OCI-LY1 (cell line): ENCODE results near the gene SMIM9.

Experiments
- H2AFZ ChIP-seq: fragments of 200-600 bp; sonication (generic), shearing (Covaris generic); 2 replicates; pipeline ENCODE4 v1.6.0; 2014; ENCODE audit warnings: antibody characterized with exemption, mild to moderate bottlenecking, low read length
- H3F3A ChIP-seq: fragments of 200-600 bp; sonication (generic), shearing (Covaris generic); 2 replicates; pipeline ENCODE4 v1.6.0; 2014; ENCODE audit warnings: mild to moderate bottlenecking, antibody characterized with exemption, low read length, moderate library complexity; ENCODE audit not compliant: insufficient read depth
- H3K27ac ChIP-seq: fragments of 200-600 bp; sonication (generic); 2 replicates; pipeline ENCODE4 v1.5.1; 2014; ENCODE audit warnings: low read length, mixed run types, mild to moderate bottlenecking, low read depth; ENCODE audit not compliant: poor library complexity, severe bottlenecking
- H3K27me3 ChIP-seq: fragments of 200-600 bp; sonication (generic); 2 replicates; pipeline ENCODE4 v1.6.0; 2014; ENCODE audit warnings: antibody characterized with exemption, mild to moderate bottlenecking, low read length, moderate library complexity; ENCODE audit not compliant: insufficient read depth
- H3K36me3 ChIP-seq: fragments of 200-600 bp; sonication (generic); 2 replicates; pipeline ENCODE4 v1.6.1; 2014; ENCODE audit warnings: mild to moderate bottlenecking, antibody characterized with exemption, low read length, moderate library complexity, mixed read lengths; ENCODE audit not compliant: insufficient read depth
- H3K4me1 ChIP-seq: fragments of 200-600 bp; sonication (generic); 2 replicates; pipeline ENCODE4 v1.5.1; 2014; ENCODE audit warnings: mild to moderate bottlenecking, low read length, moderate library complexity; ENCODE audit not compliant: insufficient read depth, severe bottlenecking
- H3K4me2 ChIP-seq: fragments of 200-600 bp; sonication (generic), shearing (Covaris generic); 2 replicates; pipeline ENCODE4 v1.6.1; 2014; ENCODE audit warnings: low read length
- H3K4me3 ChIP-seq: fragments of 200-600 bp; sonication (generic); 2 replicates; pipeline ENCODE4 v1.5.1; 2014; ENCODE audit warnings: low read length, low read depth, mild to moderate bottlenecking, mixed read lengths; ENCODE audit not compliant: poor library complexity, severe bottlenecking
- H3K79me2 ChIP-seq: fragments of 200-600 bp; shearing (Covaris generic); 2 replicates; pipeline ENCODE4 v1.6.1; 2016; ENCODE audit warnings: mixed run types, low read length, mixed read lengths; ENCODE audit not compliant: insufficient read depth
- H3K9ac ChIP-seq: fragments of 200-600 bp; sonication (generic), shearing (Covaris generic); 2 replicates; pipeline ENCODE4 v1.6.1; 2014; ENCODE audit warnings: mild to moderate bottlenecking, low read length, mixed read lengths
- H3K9me2 ChIP-seq: fragments of 200-600 bp; sonication (generic), shearing (Covaris generic); 2 replicates; pipeline ENCODE4 v1.6.1; 2014; ENCODE audit warnings: low read depth, mild to moderate bottlenecking, low read length, mixed read lengths
- H3K9me3 ChIP-seq: fragments of 200-600 bp; shearing (Covaris generic); 2 replicates; pipeline ENCODE4 v1.6.1; 2014; ENCODE audit warnings: low read length, mixed read lengths
- H4K20me1 ChIP-seq: fragments of 200-600 bp; sonication (generic), shearing (Covaris generic); 2 replicates; pipeline ENCODE4 v1.6.0; 2016; ENCODE audit warnings: mild to moderate bottlenecking, low read length; ENCODE audit not compliant: insufficient read depth
- CTCF ChIP-seq: fragments of 200-600 bp; sonication (generic), shearing (Covaris generic); IDR thresholded peaks from 2 replicates; pipeline ENCODE4 v1.5.1; 2017; ENCODE audit warnings: mild to moderate bottlenecking, antibody characterized with exemption, low read length, moderate library complexity, mixed read lengths
- EZH2 ChIP-seq: fragments of 200-600 bp; sonication (generic), shearing (Covaris generic); IDR thresholded peaks from 2 replicates; pipeline ENCODE4 v1.8.0; 2017; ENCODE audit warnings: borderline replicate concordance, mixed run types, mild to moderate bottlenecking, antibody characterized with exemption, low read length, moderate library complexity, mixed read lengths

SMIM9 gene

GRCh38 chrX:154791467-154791866 is 43.0 kb downstream of the SMIM9 start:
- H4K20me1 ChIP-seq: no peaks in the 10 kb centered on the region
- H2AFZ ChIP-seq: no peak overlapping the region
- no peaks in the 10 kb centered on the region for H3K79me2 ChIP-seq
- no peak for TF ChIP-seq CTCF
- TF ChIP-seq EZH2: no peak
- H3K9me2 ChIP-seq: no peaks in the 10 kb centered on the region
- no peaks in the 10 kb centered on the region for H3K27me3 ChIP-seq
- no peaks in the 10 kb centered on the region for H3K4me1 ChIP-seq
- H3F3A ChIP-seq: no peaks in the 10 kb centered on the region
- H3K9ac ChIP-seq: no peak overlapping the region
- H3K4me2 ChIP-seq: no peak overlapping the region
- H3K36me3 ChIP-seq: no peaks in the 10 kb centered on the region
- H3K4me3 ChIP-seq: no peak overlapping the region
- H3K9me3 ChIP-seq: no peaks in the 10 kb centered on the region
- no peak overlapping the region for H3K27ac ChIP-seq

- no peaks in the 10 kb centered on the region for H3K9me2 ChIP-seq
- H3F3A ChIP-seq: no peaks in the 10 kb centered on the region
- no peak overlapping the region for H3K4me2 ChIP-seq
- no peaks in the 10 kb centered on the region for H4K20me1 ChIP-seq
- no peak overlapping the region for H3K4me3 ChIP-seq
- no peak for TF ChIP-seq EZH2
- TF ChIP-seq CTCF: no peak
- H3K27ac ChIP-seq: no peak overlapping the region
- H3K36me3 ChIP-seq: no peaks in the 10 kb centered on the region
- H3K9me3 ChIP-seq: no peaks in the 10 kb centered on the region
- H3K79me2 ChIP-seq: no peaks in the 10 kb centered on the region
- no peaks in the 10 kb centered on the region for H3K27me3 ChIP-seq
- H2AFZ ChIP-seq: no peak overlapping the region
- H3K4me1 ChIP-seq: no peaks in the 10 kb centered on the region
- no peak overlapping the region for H3K9ac ChIP-seq
These were observed 48.7 kb downstream of the SMIM9 start for GRCh38 chrX:154785716-154786115.

GRCh38 chrX:154784149-154784995 is 50.1 kb downstream of the SMIM9 start:
- Histone ChIP-seq H3F3A (no peaks in the 10 kb centered on the region), H3K4me1 (no peaks in the 10 kb centered on the region), H3K27ac (no peak overlapping the region), H4K20me1 (no peaks in the 10 kb centered on the region), H3K9me2 (no peaks in the 10 kb centered on the region), H3K9me3 (no peaks in the 10 kb centered on the region), H3K36me3 (peaks cover under 1% of the 10 kb centered on the region; the same call in 1 of the 2 replicates), H3K4me3 (no peak overlapping the region), H3K27me3 (no peaks in the 10 kb centered on the region), H2AFZ (no peak overlapping the region), H3K79me2 (no peaks in the 10 kb centered on the region), H3K9ac (no peak overlapping the region), H3K4me2 (peak overlapping the region; percentile 46)
- TF ChIP-seq CTCF (no peak), EZH2 (no peak)
